ENCODE data around the gene TKTL2. TPM values are rescaled to one million over a fixed set of nuclear protein-coding genes. Genes with fewer than 3 reads are reported as not detected.
"Not testable (repeated sequence)": the region's sequence is repeated elsewhere in the genome, so short reads cannot be mapped to it uniquely, and the experiment has no call there.

Gene TKTL2
- total and polyA plus RNA-seq, 5 experiments from 2014 or later, result not detected

GRCh38 chr4:163484906-163485305 lies 11.4 kb upstream of the TKTL2 start:
- POLR2A ChIA-PET, result no interaction called here

GRCh38 chr4:163482190-163482589 lies 8.6 kb upstream of the TKTL2 start:
- DNase-seq (no peak), ATAC-seq (no peak)
- POLR2A ChIA-PET, result no interaction called here
- peaks cover 0 to 4% (median 0%) of the 10 kb centered on the region in 4 donors for H3K4me1 Mint-ChIP-seq
- no peaks in the 10 kb centered on the region for H3K9me3 Mint-ChIP-seq
- no peak overlapping the region for H3K4me3 Mint-ChIP-seq
- peaks cover 0 to 3% (median 1%) of the 10 kb centered on the region in 5 donors for H3K27me3 Mint-ChIP-seq
- no peak overlapping the region for H3K27ac Mint-ChIP-seq
- H3K36me3 Mint-ChIP-seq, result no peaks in the 10 kb centered on the region

More at GRCh38 chr4:163484906-163485305, 11.4 kb upstream of the TKTL2 start:
- no peak overlapping the region for H3K4me3 Mint-ChIP-seq
- H3K4me1 Mint-ChIP-seq, result peaks cover 0 to 6% (median 0%) of the 10 kb centered on the region in 4 donors
- no peaks in the 10 kb centered on the region for H3K9me3 Mint-ChIP-seq
- ATAC-seq (peak; percentile 61 to 70), DNase-seq (peak; percentile 32 to 80 (median 54))
- no peak overlapping the region for H3K27ac Mint-ChIP-seq
- peaks cover 0 to 9% (median 4%) of the 10 kb centered on the region in 5 donors for H3K27me3 Mint-ChIP-seq
- no peaks in the 10 kb centered on the region for H3K36me3 Mint-ChIP-seq

DNA sequence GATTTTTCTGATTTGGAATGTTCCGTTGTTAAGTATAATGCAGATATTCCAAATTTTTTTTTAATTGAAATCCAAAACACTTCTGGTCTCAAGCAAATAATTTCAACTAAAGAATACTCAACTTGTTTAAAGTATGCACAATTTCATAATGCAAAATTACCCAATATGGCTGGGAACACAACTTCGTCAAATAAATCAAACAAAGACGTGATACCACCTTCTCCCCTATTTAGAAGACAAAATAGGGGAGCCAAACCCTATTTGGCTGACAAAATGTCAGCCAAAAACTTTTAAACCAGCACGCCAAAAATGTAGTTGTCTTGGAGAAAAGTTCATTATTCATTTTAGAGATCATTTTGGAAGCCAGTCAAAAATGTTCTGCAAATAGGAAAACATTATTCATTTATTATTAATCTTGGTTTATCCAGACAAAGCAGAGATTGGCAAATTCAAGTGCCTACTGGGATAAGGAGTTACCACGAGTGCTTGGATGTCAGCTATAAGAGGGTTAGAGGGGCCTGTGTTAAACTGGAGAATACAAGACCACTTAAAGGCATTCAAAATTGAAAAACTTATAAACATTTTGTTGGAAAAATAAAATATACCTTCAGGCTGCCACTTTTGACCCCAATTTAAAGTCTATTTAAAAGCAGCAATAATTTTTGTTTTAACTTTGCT lies 3.3 kb upstream of the TKTL2 start:
- Mint-ChIP-seq H3K36me3 (no peaks in the 10 kb centered on the region), H3K9me3 (no peaks in the 10 kb centered on the region), H3K4me1 (peaks cover 0 to 4% (median 0%) of the 10 kb centered on the region in 4 donors), H3K27me3 (peaks cover 0 to 9% (median 3%) of the 10 kb centered on the region in 5 donors), H3K4me3 (no peak overlapping the region), H3K27ac (no peak overlapping the region)
- ATAC-seq (no peak), DNase-seq (no peak)
- POLR2A ChIA-PET, result no interaction called here

GRCh38 chr4:163474027-163474426 lies 473 bp upstream of the TKTL2 start:
- POLR2A ChIA-PET, result no interaction called here
- DNase-seq, result no peak
- Mint-ChIP-seq H3K36me3 (no peaks in the 10 kb centered on the region), H3K27me3 (peaks cover 0 to 12% (median 5%) of the 10 kb centered on the region in 5 donors), H3K27ac (no peak overlapping the region), H3K4me1 (no peaks in the 10 kb centered on the region), H3K9me3 (no peaks in the 10 kb centered on the region), H3K4me3 (no peak overlapping the region)
- ATAC-seq, result no peak

DNA sequence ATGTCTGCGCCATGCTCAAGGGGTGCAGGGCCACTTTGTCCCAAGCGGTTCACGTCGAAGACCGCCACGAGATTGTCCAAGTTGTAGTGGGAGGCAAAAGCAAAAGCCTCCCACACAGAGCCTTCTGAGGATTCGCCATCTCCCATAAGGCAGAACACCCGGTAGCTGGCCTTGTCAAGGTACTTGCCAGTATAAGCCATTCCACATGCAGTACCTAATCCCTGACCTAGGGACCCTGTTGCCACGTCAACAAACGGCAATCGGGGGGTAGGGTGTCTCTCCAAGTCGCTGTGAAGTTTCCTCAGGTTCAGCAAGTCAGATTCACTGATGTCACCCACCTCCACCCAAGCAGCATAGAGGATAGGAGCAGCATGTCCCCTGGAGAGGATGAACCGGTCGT lies 424 bp downstream of the TKTL2 start:
- DNase-seq (no peak), ATAC-seq (no peak)
- Mint-ChIP-seq H3K4me3 (no peak overlapping the region), H3K27me3 (peaks cover 0 to 16% (median 5%) of the 10 kb centered on the region in 5 donors), H3K4me1 (no peaks in the 10 kb centered on the region), H3K27ac (no peak overlapping the region), H3K36me3 (no peaks in the 10 kb centered on the region), H3K9me3 (no peaks in the 10 kb centered on the region)
- POLR2A ChIA-PET, result no interaction called here

DNA sequence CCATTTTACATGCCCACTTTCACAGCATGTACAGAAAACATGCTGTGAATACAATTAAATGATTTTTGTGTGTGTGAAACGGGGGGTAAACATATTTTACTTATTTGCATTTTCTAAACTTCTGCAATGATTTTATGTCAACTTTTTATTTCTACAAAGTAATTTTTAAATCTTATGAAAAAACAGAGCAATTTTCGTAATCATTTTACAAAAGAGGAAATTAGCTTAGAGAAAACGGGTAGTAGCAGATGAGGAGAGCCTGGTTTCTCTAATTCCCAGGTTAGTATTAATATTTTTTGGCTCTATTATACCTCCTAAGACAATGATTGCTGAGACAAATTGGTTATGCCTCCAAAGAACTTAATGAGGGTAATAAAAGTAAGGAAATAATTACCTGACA lies 3.2 kb downstream of the TKTL2 start:
- ATAC-seq, result no peak
- POLR2A ChIA-PET, result no interaction called here
- Mint-ChIP-seq H3K27me3 (peaks cover 0 to 18% (median 5%) of the 10 kb centered on the region in 5 donors), H3K27ac (no peak overlapping the region), H3K36me3 (no peaks in the 10 kb centered on the region), H3K9me3 (no peaks in the 10 kb centered on the region), H3K4me1 (no peaks in the 10 kb centered on the region), H3K4me3 (no peak overlapping the region)
- DNase-seq, result no peak

- H3K27me3 Mint-ChIP-seq, result peaks cover 2 to 14% (median 10%) of the 10 kb centered on the region in 5 donors
- H3K9me3 Mint-ChIP-seq, result no peaks in the 10 kb centered on the region
- DNase-seq (no peak), ATAC-seq (no peak)
- POLR2A ChIA-PET, result no interaction called here
- no peak overlapping the region for H3K4me3 Mint-ChIP-seq
- no peak overlapping the region for H3K27ac Mint-ChIP-seq
- no peaks in the 10 kb centered on the region for H3K36me3 Mint-ChIP-seq
- H3K4me1 Mint-ChIP-seq, result no peaks in the 10 kb centered on the region
Measured at GRCh38 chr4:163467082-163467770, 6.3 kb downstream of the TKTL2 start.

- POLR2A ChIA-PET, result no interaction called here
- no peak overlapping the region for H3K4me3 Mint-ChIP-seq
Measured at GRCh38 chr4:163462556-163462955, 11.0 kb downstream of the TKTL2 start.

GRCh38 chr4:163448540-163449203 lies 24.9 kb downstream of the TKTL2 start:
- Mint-ChIP-seq H3K36me3 (no peaks in the 10 kb centered on the region), H3K9me3 (no peaks in the 10 kb centered on the region), H3K27ac (no peak overlapping the region), H3K4me1 (no peaks in the 10 kb centered on the region), H3K4me3 (no peak overlapping the region), H3K27me3 (peaks cover 2 to 12% (median 5%) of the 10 kb centered on the region in 5 donors)
- no peak for ATAC-seq
- no peak for DNase-seq
- POLR2A ChIA-PET, result no interaction called here

More at GRCh38 chr4:163462556-163462955, 11.0 kb downstream of the TKTL2 start:
- Mint-ChIP-seq H3K27me3 (peaks cover 0 to 14% (median 8%) of the 10 kb centered on the region in 5 donors), H3K9me3 (no peaks in the 10 kb centered on the region), H3K36me3 (no peaks in the 10 kb centered on the region), H3K4me1 (no peaks in the 10 kb centered on the region), H3K27ac (no peak overlapping the region)
- DNase-seq (no peak), ATAC-seq (no peak)

DNA sequence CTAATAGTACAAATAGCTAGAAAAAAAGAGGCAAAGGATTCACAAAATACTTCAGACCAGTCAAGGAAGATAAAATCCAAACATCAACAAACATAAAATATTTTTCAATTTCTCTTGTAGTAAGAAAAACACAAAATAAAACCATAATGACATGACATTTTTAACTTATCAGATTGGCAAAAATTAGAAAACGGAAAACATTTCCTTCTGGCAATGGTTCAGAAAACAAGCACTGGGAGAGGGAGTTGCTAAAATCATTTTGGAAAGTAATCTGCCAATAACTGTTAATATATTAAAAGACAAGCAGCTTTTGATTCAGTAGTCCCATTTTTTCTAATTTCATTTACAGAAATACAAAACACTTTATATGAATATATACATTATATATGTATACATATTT lies 26.1 kb downstream of the TKTL2 start:
- no peak overlapping the region for H3K4me3 Mint-ChIP-seq
- DNase-seq (no peak), ATAC-seq (no peak)
- no peak overlapping the region for H3K27ac Mint-ChIP-seq
- H3K4me1 Mint-ChIP-seq, result no peaks in the 10 kb centered on the region
- H3K27me3 Mint-ChIP-seq, result peaks cover 2 to 12% (median 8%) of the 10 kb centered on the region in 5 donors
- no peaks in the 10 kb centered on the region for H3K36me3 Mint-ChIP-seq
- POLR2A ChIA-PET, result no interaction called here
- H3K9me3 Mint-ChIP-seq, result no peaks in the 10 kb centered on the region

DNA sequence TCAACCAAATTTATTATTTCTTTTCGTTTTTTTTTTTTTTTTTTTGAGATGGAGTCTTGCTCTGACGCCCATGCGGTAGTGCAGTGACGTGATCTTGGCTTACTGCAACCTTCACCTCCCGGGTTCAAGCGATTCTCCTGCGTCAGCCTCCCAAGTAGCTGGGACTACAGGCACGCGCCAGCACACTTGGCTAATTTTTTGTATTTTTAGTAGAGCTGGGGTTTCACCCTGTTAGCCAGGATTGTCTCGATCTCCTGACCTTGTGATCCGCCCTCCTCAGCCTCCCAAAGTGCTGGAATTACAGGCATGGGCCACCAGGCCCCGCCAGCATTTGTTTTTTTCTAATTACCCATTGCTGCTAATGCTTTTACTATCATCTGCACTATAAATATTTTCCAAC lies 26.5 kb downstream of the TKTL2 start:
- H3K36me3 Mint-ChIP-seq, ATAC-seq, H3K4me1 Mint-ChIP-seq, POLR2A ChIA-PET, H3K4me3 Mint-ChIP-seq, DNase-seq, H3K27ac Mint-ChIP-seq, H3K9me3 Mint-ChIP-seq: not testable (repeated sequence)
- H3K27me3 Mint-ChIP-seq, result peaks cover 2 to 12% (median 9%) of the 10 kb centered on the region in 5 donors

GRCh38 chr4:163440040-163440439 lies 33.5 kb downstream of the TKTL2 start:
- POLR2A ChIA-PET, result no interaction called here
- Mint-ChIP-seq H3K9me3 (no peaks in the 10 kb centered on the region), H3K36me3 (no peaks in the 10 kb centered on the region), H3K4me3 (no peak overlapping the region), H3K27me3 (peaks cover 0 to 12% (median 7%) of the 10 kb centered on the region in 5 donors), H3K27ac (no peak overlapping the region), H3K4me1 (no peaks in the 10 kb centered on the region)
- DNase-seq (no peak), ATAC-seq (no peak)
